K562 (cell line): ENCODE measurements around the gene PTPRE. TPM values are rescaled to one million over a fixed set of nuclear protein-coding genes. Genes with fewer than 3 reads are reported as not detected.

Experiments
- BRF2 ChIP-seq: IDR thresholded peaks from 3 replicates; pipeline ENCODE4 v1.6.1; 2011; ENCODE audit warnings: borderline replicate concordance, mild to moderate bottlenecking; ENCODE audit not compliant: insufficient read length, insufficient read depth
- CUX1 ChIP-seq: fragments of 200-800 bp; sonication (Bioruptor generic); IDR thresholded peaks from 2 replicates; pipeline ENCODE4 v1.6.1; 2016; ENCODE audit warnings: missing genetic modification characterization, missing compliant biosample characterization
- SNIP1 ChIP-seq: fragments of 450-650 bp; IDR thresholded peaks from 2 replicates; pipeline ENCODE4 v1.7.1; 2017; ENCODE audit warnings: low read depth, mild to moderate bottlenecking
- TAF1 ChIP-seq: IDR thresholded peaks from 2 replicates; pipeline ENCODE4 v1.6.1; 2011; ENCODE audit warnings: mild to moderate bottlenecking, low read length, moderate library complexity; ENCODE audit not compliant: insufficient read depth, control insufficient read depth, severe bottlenecking; ENCODE audit errors: extremely low read depth
- polyA plus RNA-seq, 8 experiments: library from polyadenylated mRNA; depleted of rRNA in 4 of 8; stranded (reverse) in 5 of 8; unstranded in 3 of 8; fragments of >200 nt; fragmentation: Nextera tagmentation in 2 of 8; fragmentation: Illumina TruSeq in 1 of 8; extraction: Ambion mirVana in 2 of 8; extraction: Trizol in 1 of 8; gene quantifications; 2 replicates each; pipeline versions ENCODE4 v1.2.1 to v1.2.3, GENCODE V29; 2011 to 2014; ENCODE audit warnings: inconsistent platforms in 1 of 8, missing spikeins in 1 of 8
- total RNA-seq, 7 experiments: library from RNA; depleted of rRNA in 6 of 7; stranded (reverse); fragments of >200 nt in 6 of 7; fragmentation: Illumina TruSeq in 2 of 7; extraction: Trizol in 2 of 7; gene quantifications; 2 replicates each; pipeline versions ENCODE4 v1.2.1 to v1.2.3, GENCODE V29; 2011 to 2021; ENCODE audit warnings: low replicate concordance in 1 of 7

PTPRE gene
- total and polyA plus RNA-seq, 9 of the 15 experiments (the other 6 are each of a cell fraction or from before 2014, with no cell fraction given) = 0.01 to 0.13 (median 0.04) TPM; not detected in 4

GRCh38 chr10:128016423-128017060 lies 109.6 kb downstream of the PTPRE start (continued):
- TF ChIP-seq CUX1 (CRISPR knock-in tag) = no peak
- TF ChIP-seq TAF1 = no peak
- no peak for TF ChIP-seq SNIP1
- TF ChIP-seq BRF2 = no peak
- TF ChIP-seq, all 486 proteins: peak for 0
